ENCODE measurements around the gene LRP5.

LRP5 gene

GRCh38 chr11:68423481-68423880 lies 111.1 kb downstream of the LRP5 start:
- no peak overlapping the region for H3K27ac ChIP-seq
- H2AFZ ChIP-seq, result no peak overlapping the region
- H3K4me3 ChIP-seq (ENCODE audit: low read depth, low read length), result no peak overlapping the region
- no peak overlapping the region for H3K4me2 ChIP-seq (ENCODE audit: low read length)
- no peaks in the 10 kb centered on the region for H3K9me3 ChIP-seq (ENCODE audit: control insufficient read depth, low read length)
- H3K4me1 ChIP-seq, result no peaks in the 10 kb centered on the region
- TF ChIP-seq CTCF (IDR thresholded peaks at IDR 0.05), result no peak
- H3K36me3 ChIP-seq (ENCODE audit: control insufficient read depth, insufficient read depth, low read length), result no peaks in the 10 kb centered on the region
- no peaks in the 10 kb centered on the region for H3K79me2 ChIP-seq
- H3K27me3 ChIP-seq (ENCODE audit: control insufficient read depth, insufficient read depth, low read length), result no peaks in the 10 kb centered on the region
- H3K9ac ChIP-seq, result no peak overlapping the region

GRCh38 chr11:68424101-68424632 lies 111.8 kb downstream of the LRP5 start:
- no peaks in the 10 kb centered on the region for H3K79me2 ChIP-seq
- no peak overlapping the region for H2AFZ ChIP-seq
- no peak overlapping the region for H3K4me2 ChIP-seq (ENCODE audit: low read length)
- H3K9ac ChIP-seq, result no peak overlapping the region
- no peak overlapping the region for H3K27ac ChIP-seq
- no peaks in the 10 kb centered on the region for H3K27me3 ChIP-seq (ENCODE audit: control insufficient read depth, insufficient read depth, low read length)
- no peaks in the 10 kb centered on the region for H3K4me1 ChIP-seq
- no peak for TF ChIP-seq CTCF (IDR thresholded peaks at IDR 0.05)
- no peak overlapping the region for H3K4me3 ChIP-seq (ENCODE audit: low read depth, low read length)
- no peaks in the 10 kb centered on the region for H3K36me3 ChIP-seq (ENCODE audit: control insufficient read depth, insufficient read depth, low read length)
- no peaks in the 10 kb centered on the region for H3K9me3 ChIP-seq (ENCODE audit: control insufficient read depth, low read length)

GRCh38 chr11:68424981-68425865 lies 112.8 kb downstream of the LRP5 start:
- Histone ChIP-seq H3K27ac (no peak overlapping the region), H3K36me3 (ENCODE audit: control insufficient read depth, insufficient read depth, low read length) (no peaks in the 10 kb centered on the region), H3K4me3 (ENCODE audit: low read depth, low read length) (no peak overlapping the region), H2AFZ (no peak overlapping the region), H3K79me2 (no peaks in the 10 kb centered on the region), H3K9me3 (ENCODE audit: control insufficient read depth, low read length) (no peaks in the 10 kb centered on the region), H3K4me2 (ENCODE audit: low read length) (no peak overlapping the region), H3K27me3 (ENCODE audit: control insufficient read depth, insufficient read depth, low read length) (no peaks in the 10 kb centered on the region), H3K9ac (no peak overlapping the region), H3K4me1 (no peaks in the 10 kb centered on the region)
- TF ChIP-seq CTCF (IDR thresholded peaks at IDR 0.05), result no peak

GRCh38 chr11:68425866-68426380 lies 113.5 kb downstream of the LRP5 start:
- H3K4me2 ChIP-seq (ENCODE audit: low read length), result no peak overlapping the region
- no peaks in the 10 kb centered on the region for H3K27me3 ChIP-seq (ENCODE audit: control insufficient read depth, insufficient read depth, low read length)
- no peaks in the 10 kb centered on the region for H3K79me2 ChIP-seq
- TF ChIP-seq CTCF (IDR thresholded peaks at IDR 0.05), result no peak
- H3K9me3 ChIP-seq (ENCODE audit: control insufficient read depth, low read length), result no peaks in the 10 kb centered on the region
- H3K4me1 ChIP-seq, result no peaks in the 10 kb centered on the region
- no peak overlapping the region for H3K27ac ChIP-seq
- H3K4me3 ChIP-seq (ENCODE audit: low read depth, low read length), result no peak overlapping the region
- no peaks in the 10 kb centered on the region for H3K36me3 ChIP-seq (ENCODE audit: control insufficient read depth, insufficient read depth, low read length)
- no peak overlapping the region for H2AFZ ChIP-seq
- no peak overlapping the region for H3K9ac ChIP-seq
